Neural cell (in vitro differentiated cells): ENCODE measurements around the gene TEAD4.

Experiments used
- EP300 ChIP-seq: fragments of 450-650 bp; conservative IDR thresholded peaks from 2 replicates; pipeline ENCODE4 v1.6.1; 2014; ENCODE audit warnings: antibody characterized with exemption, mild to moderate bottlenecking, moderate library complexity; ENCODE audit not compliant: poor library complexity, severe bottlenecking
- EZH2 ChIP-seq: fragments of 200-600, 300-800 bp; shearing (Covaris generic), sonication (generic); IDR thresholded peaks from 2 replicates; pipeline ENCODE4 v1.6.1; 2014; ENCODE audit warnings: antibody characterized with exemption, low read length, borderline replicate concordance, mild to moderate bottlenecking; ENCODE audit not compliant: insufficient read depth, poor library complexity, severe bottlenecking
- MXI1 ChIP-seq: fragments of 450-650 bp; conservative IDR thresholded peaks from 2 replicates; pipeline ENCODE4 v1.6.1; 2014; ENCODE audit warnings: antibody characterized with exemption, mild to moderate bottlenecking; ENCODE audit not compliant: poor library complexity, severe bottlenecking
- POLR2AphosphoS5 ChIP-seq: IDR thresholded peaks from 2 replicates; pipeline ENCODE4 v1.6.1; 2012
- TAF1 ChIP-seq: IDR thresholded peaks from 2 replicates; pipeline ENCODE4 v1.6.1; 2012; ENCODE audit warnings: low read depth
- TF ChIP-seq, protein P1 (sequence below): fragments of 450-650 bp; IDR thresholded peaks from 2 replicates; pipeline ENCODE4 v1.5.1; 2014; ENCODE audit warnings: antibody characterized with exemption, mild to moderate bottlenecking, moderate library complexity; ENCODE audit not compliant: poor library complexity, severe bottlenecking

DNA sequence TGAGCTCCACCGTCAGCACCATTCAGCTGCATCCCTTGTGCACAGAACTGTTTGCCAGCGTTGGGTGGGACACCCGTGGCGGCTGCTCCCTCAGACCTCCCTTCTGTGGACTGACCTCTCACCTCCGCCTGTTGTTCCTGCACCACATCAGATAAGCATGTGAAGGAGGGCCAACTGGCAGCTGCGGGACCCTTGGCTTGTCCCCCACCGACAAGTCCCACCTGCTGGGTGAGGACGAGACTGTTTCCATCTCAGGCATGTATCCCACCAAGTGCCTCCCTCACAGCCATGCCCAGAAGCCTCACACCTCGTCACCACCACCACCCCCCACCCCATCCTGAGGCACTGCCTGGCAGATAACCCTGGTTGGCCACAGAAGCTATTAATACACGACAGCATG, 18.6 kb upstream of the TEAD4 start:
- TF ChIP-seq, protein P1, sequence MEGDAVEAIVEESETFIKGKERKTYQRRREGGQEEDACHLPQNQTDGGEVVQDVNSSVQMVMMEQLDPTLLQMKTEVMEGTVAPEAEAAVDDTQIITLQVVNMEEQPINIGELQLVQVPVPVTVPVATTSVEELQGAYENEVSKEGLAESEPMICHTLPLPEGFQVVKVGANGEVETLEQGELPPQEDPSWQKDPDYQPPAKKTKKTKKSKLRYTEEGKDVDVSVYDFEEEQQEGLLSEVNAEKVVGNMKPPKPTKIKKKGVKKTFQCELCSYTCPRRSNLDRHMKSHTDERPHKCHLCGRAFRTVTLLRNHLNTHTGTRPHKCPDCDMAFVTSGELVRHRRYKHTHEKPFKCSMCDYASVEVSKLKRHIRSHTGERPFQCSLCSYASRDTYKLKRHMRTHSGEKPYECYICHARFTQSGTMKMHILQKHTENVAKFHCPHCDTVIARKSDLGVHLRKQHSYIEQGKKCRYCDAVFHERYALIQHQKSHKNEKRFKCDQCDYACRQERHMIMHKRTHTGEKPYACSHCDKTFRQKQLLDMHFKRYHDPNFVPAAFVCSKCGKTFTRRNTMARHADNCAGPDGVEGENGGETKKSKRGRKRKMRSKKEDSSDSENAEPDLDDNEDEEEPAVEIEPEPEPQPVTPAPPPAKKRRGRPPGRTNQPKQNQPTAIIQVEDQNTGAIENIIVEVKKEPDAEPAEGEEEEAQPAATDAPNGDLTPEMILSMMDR: no peak
- no peak for TF ChIP-seq POLR2AphosphoS5
- no peak for TF ChIP-seq EP300
- TF ChIP-seq TAF1: no peak
- TF ChIP-seq EZH2: no peak
- no peak for TF ChIP-seq MXI1
